A549 (cell line): Measurements from ENCODE around the gene C3orf22. TPM values are rescaled to one million over a fixed set of nuclear protein-coding genes. Genes with fewer than 3 reads are reported as not detected.

Source experiments
- ATAC-seq, 2 experiments: fragments of 200-7000 bp in 1 of 2; fragments of >200 bp in 1 of 2; cut with Nextera tagmentation in 1 of 2; cut with Tn5 transposase in 1 of 2; 3 replicates each; pipeline versions ENCODE4 v1.8.0 to v1.9.1; 2018 to 2020; ENCODE audit warnings: mild to moderate bottlenecking in 1 of 2, moderate library complexity in 1 of 2
- CTCF ChIA-PET: fragments of 300-600 bp; sonication (Branson Sonifier 250); formaldehyde crosslinking; extraction: SDS; loops from one replicate; lab custom pipeline; 2021; ENCODE audit warnings: antibody characterized with exemption, inconsistent platforms; lab: Yijun Ruan, JAX
- POLR2A ChIA-PET: fragments of 350-600 bp; formaldehyde crosslinking; extraction: SDS; loops from one replicate; lab custom pipeline; 2021; ENCODE audit warnings: antibody characterized with exemption, inconsistent platforms; lab: Yijun Ruan, JAX
- DNase-seq, 2 experiments: peaks; one replicate each; pipeline versions ENCODE4 v3.0.0 to v3.0.0-alpha.2; 2011 to 2016; ENCODE audit warnings: low read depth in 1 of 2, low spot score in 1 of 2
- FAIRE-seq: peaks from 2 replicates; lab custom pipeline; 2011; peaks lifted over from hg19 to GRCh38; lab: Jason Lieb, UNC
- H3K27ac ChIP-seq, 2 experiments: fragments of >200 bp; sonication (Bioruptor Twin); formaldehyde crosslinking; 3 replicates each; pipeline ENCODE4 v1.5.1; 2016 to 2017
- H3K4me1 ChIP-seq: fragments of >200 bp; sonication (Bioruptor Twin); formaldehyde crosslinking; 3 replicates; pipeline ENCODE4 v1.6.1; 2016
- H3K4me2 ChIP-seq: fragments of >200 bp; sonication (Bioruptor Twin); formaldehyde crosslinking; 3 replicates; pipeline ENCODE4 v1.6.1; 2016
- H3K4me3 ChIP-seq: fragments of >200 bp; sonication (Bioruptor Twin); formaldehyde crosslinking; 3 replicates; pipeline ENCODE4 v1.5.1; 2016
- H3K9me3 ChIP-seq: fragments of >200 bp; sonication (Bioruptor Twin); formaldehyde crosslinking; 3 replicates; pipeline ENCODE4 v1.6.1; 2016
- ATOH8 ChIP-seq: fragments of 250-450 bp; sonication (Bioruptor Pico); IDR thresholded peaks from 2 replicates; pipeline ENCODE4 v1.5.0; 2020; ENCODE audit warnings: low read depth, mild to moderate bottlenecking, moderate library complexity
- EP300 ChIP-seq, 2 experiments: fragments of >200 bp; sonication (Bioruptor Twin); formaldehyde crosslinking; IDR thresholded peaks; 2 replicates in 1 of 2; 3 replicates in 1 of 2; pipeline ENCODE4 v1.6.1; 2016 to 2017
- ESRRA ChIP-seq: fragments of 150-350 bp; IDR thresholded peaks from 2 replicates; pipeline ENCODE4 v1.6.1; 2014; ENCODE audit warnings: mild to moderate bottlenecking, low read length, borderline replicate concordance
- FOSB ChIP-seq: fragments of 250-450 bp; sonication (Bioruptor Pico); IDR thresholded peaks from 2 replicates; pipeline ENCODE4 v1.5.0; 2020; ENCODE audit warnings: mild to moderate bottlenecking, moderate library complexity
- HOXA7 ChIP-seq: fragments of 250-450 bp; sonication (Bioruptor Pico); IDR thresholded peaks from 2 replicates; pipeline ENCODE4 v1.5.0; 2020; ENCODE audit warnings: mild to moderate bottlenecking, moderate library complexity
- HOXB13 ChIP-seq: fragments of 250-450 bp; sonication (Bioruptor Pico); IDR thresholded peaks from 2 replicates; pipeline ENCODE4 v1.5.0; 2020; ENCODE audit warnings: low read depth, mild to moderate bottlenecking, moderate library complexity
- JUN ChIP-seq, 2 experiments: fragments of >200 bp; sonication (Bioruptor Twin); formaldehyde crosslinking; IDR thresholded peaks; 2 replicates in 1 of 2; 3 replicates in 1 of 2; pipeline ENCODE4 v1.6.1; 2016 to 2017
- JUNB ChIP-seq: fragments of >200 bp; sonication (Bioruptor Twin); formaldehyde crosslinking; IDR thresholded peaks from 2 replicates; pipeline ENCODE4 v1.6.1; 2016
- KDM5A ChIP-seq: fragments of 200-600 bp; sonication (generic); IDR thresholded peaks from 2 replicates; pipeline ENCODE4 v1.6.1; 2016; ENCODE audit warnings: antibody characterized with exemption, mild to moderate bottlenecking
- MAX ChIP-seq: IDR thresholded peaks from 2 replicates; pipeline ENCODE4 v1.6.1; 2012
- MAZ ChIP-seq: fragments of 150-350 bp; IDR thresholded peaks from 2 replicates; pipeline ENCODE4 v1.6.1; 2014; ENCODE audit warnings: antibody characterized with exemption, low read depth, low read length, borderline replicate concordance
- POLR2A ChIP-seq: IDR thresholded peaks from 2 replicates; pipeline ENCODE4 v1.6.1; 2012; ENCODE audit warnings: mild to moderate bottlenecking, low read length
- POLR2AphosphoS2 ChIP-seq: conservative IDR thresholded peaks from 2 replicates; pipeline ENCODE4 v1.6.1; 2012; ENCODE audit warnings: low read length, improper control_type of control experiment, inconsistent platforms
- RAD21 ChIP-seq, 2 experiments: fragments of >200 bp in 1 of 2; sonication (Bioruptor Twin) in 1 of 2; formaldehyde crosslinking in 1 of 2; IDR thresholded peaks in 1 of 2; conservative IDR thresholded peaks in 1 of 2; 2 replicates in 1 of 2; 3 replicates in 1 of 2; pipeline ENCODE4 v1.6.1; 2012 to 2018; ENCODE audit warnings: inconsistent platforms in 1 of 2
- SREBF2 ChIP-seq: fragments of 450-650 bp; IDR thresholded peaks from 2 replicates; pipeline ENCODE4 v1.6.1; 2014; ENCODE audit warnings: mild to moderate bottlenecking, moderate library complexity
- ZNF302 ChIP-seq: fragments of 250-450 bp; sonication (Bioruptor Pico); IDR thresholded peaks from 2 replicates; pipeline ENCODE4 v1.9.0; 2021; ENCODE audit warnings: inconsistent platforms, mild to moderate bottlenecking, moderate library complexity
- WGBS: methylation state at CpG from one replicate; pipeline ENCODE4 v1.1.6; 2017; ENCODE audit errors: missing lambda C conversion rate; 5-methylcytosine and 5-hydroxymethylcytosine counted together
- polyA plus RNA-seq, 4 experiments: library from polyadenylated mRNA; depleted of rRNA in 3 of 4; stranded (reverse); fragments of >200 nt; fragmentation: RNase III in 1 of 4; extraction: RNeasy Plus Mini Kit Qiagen cat#74134 plus additional on column Dnase treatment in 1 of 4; gene quantifications; 2 replicates in 3 of 4; 3 replicates in 1 of 4; pipeline ENCODE4 v1.2.3, GENCODE V29; 2011 to 2017
- TF ChIP-seq, protein P1 (sequence below): fragments of >200 bp; sonication (Bioruptor Twin); formaldehyde crosslinking; IDR thresholded peaks from 3 replicates; pipeline ENCODE4 v1.6.1; 2016
- TF ChIP-seq, protein P2 (sequence below): fragments of 200-600 bp; sonication (generic); IDR thresholded peaks from 2 replicates; pipeline ENCODE4 v1.6.1; 2016; ENCODE audit warnings: antibody characterized with exemption, mild to moderate bottlenecking, moderate library complexity
- TF ChIP-seq, protein P3 (sequence below): fragments of >200 bp; sonication (Bioruptor Twin); formaldehyde crosslinking; IDR thresholded peaks from 2 replicates; pipeline ENCODE4 v1.6.1; 2016

C3orf22 gene
- polyA plus RNA-seq, 2 of the 4 experiments (the other 2 are of a cell fraction): not detected

- H3K4me1 ChIP-seq: no peaks in the 10 kb centered on the region
- ChIA-PET CTCF (interaction anchor here (0.7 to 3.8 kb wide), 2 partner anchors 19 to 393 kb away, joined by 3 to 21 read pairs; partner anchors contain the start of gene CHST13), POLR2A (no interaction called here)
- WGBS: 80% methylated on average over 1 of the region's 10 CpGs
- DNase-seq (no peak), FAIRE-seq (no peak), ATAC-seq (no peak)
- H3K4me2 ChIP-seq: no peak overlapping the region
- no peak overlapping the region for H3K27ac ChIP-seq
- H3K9me3 ChIP-seq: no peaks in the 10 kb centered on the region
- H3K4me3 ChIP-seq: no peak overlapping the region
- TF ChIP-seq, protein P1, sequence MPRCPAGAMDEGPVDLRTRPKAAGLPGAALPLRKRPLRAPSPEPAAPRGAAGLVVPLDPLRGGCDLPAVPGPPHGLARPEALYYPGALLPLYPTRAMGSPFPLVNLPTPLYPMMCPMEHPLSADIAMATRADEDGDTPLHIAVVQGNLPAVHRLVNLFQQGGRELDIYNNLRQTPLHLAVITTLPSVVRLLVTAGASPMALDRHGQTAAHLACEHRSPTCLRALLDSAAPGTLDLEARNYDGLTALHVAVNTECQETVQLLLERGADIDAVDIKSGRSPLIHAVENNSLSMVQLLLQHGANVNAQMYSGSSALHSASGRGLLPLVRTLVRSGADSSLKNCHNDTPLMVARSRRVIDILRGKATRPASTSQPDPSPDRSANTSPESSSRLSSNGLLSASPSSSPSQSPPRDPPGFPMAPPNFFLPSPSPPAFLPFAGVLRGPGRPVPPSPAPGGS: no peak
- TF ChIP-seq, protein P2, sequence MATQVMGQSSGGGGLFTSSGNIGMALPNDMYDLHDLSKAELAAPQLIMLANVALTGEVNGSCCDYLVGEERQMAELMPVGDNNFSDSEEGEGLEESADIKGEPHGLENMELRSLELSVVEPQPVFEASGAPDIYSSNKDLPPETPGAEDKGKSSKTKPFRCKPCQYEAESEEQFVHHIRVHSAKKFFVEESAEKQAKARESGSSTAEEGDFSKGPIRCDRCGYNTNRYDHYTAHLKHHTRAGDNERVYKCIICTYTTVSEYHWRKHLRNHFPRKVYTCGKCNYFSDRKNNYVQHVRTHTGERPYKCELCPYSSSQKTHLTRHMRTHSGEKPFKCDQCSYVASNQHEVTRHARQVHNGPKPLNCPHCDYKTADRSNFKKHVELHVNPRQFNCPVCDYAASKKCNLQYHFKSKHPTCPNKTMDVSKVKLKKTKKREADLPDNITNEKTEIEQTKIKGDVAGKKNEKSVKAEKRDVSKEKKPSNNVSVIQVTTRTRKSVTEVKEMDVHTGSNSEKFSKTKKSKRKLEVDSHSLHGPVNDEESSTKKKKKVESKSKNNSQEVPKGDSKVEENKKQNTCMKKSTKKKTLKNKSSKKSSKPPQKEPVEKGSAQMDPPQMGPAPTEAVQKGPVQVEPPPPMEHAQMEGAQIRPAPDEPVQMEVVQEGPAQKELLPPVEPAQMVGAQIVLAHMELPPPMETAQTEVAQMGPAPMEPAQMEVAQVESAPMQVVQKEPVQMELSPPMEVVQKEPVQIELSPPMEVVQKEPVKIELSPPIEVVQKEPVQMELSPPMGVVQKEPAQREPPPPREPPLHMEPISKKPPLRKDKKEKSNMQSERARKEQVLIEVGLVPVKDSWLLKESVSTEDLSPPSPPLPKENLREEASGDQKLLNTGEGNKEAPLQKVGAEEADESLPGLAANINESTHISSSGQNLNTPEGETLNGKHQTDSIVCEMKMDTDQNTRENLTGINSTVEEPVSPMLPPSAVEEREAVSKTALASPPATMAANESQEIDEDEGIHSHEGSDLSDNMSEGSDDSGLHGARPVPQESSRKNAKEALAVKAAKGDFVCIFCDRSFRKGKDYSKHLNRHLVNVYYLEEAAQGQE: no peak
- no peak for TF ChIP-seq RAD21 (conservative IDR thresholded peaks at IDR 0.05 in 1 of 2, IDR thresholded peaks at IDR 0.05 in 1 of 2)
- TF ChIP-seq SREBF2: no peak
- TF ChIP-seq ZNF302 (CRISPR knock-in tag): no peak
- TF ChIP-seq, protein P3, sequence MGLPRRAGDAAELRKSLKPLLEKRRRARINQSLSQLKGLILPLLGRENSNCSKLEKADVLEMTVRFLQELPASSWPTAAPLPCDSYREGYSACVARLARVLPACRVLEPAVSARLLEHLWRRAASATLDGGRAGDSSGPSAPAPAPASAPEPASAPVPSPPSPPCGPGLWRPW: no peak
- no peak for TF ChIP-seq JUN (IDR thresholded peaks at IDR 0.05)
- TF ChIP-seq HOXB13: no peak
- TF ChIP-seq ESRRA: no peak
- TF ChIP-seq MAX: no peak
These were observed 55.0 kb downstream of the C3orf22 start for GRCh38 chr3:126503701-126504100.

DNA sequence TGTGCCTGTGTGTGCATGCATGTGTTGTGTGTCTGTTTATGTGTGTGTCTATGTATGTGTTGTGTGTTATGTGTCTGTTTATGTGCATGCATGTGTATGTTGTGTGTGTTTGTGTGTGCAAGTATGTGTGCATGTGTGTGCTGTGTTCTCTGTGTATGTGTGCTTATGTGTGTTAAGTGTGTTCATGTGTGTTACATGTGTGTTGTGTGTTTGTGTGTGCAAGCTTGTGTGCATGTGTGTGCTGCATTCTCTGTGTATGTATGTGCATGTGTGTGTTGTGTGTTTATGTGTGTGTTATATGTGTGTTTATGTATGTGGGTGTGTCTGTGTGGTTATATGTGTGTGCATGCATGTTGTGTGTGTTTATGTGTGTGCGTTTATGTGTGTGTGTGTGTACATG is 56.1 kb downstream of the C3orf22 start:
- ChIA-PET POLR2A (no interaction called here), CTCF (interaction anchor here (3.8 kb wide), 1 partner anchor 20 kb away, joined by 21 read pairs; the partner anchor contains the start of gene CHST13)
- no peak for DNase-seq
- no peak for TF ChIP-seq HOXB13
- TF ChIP-seq SREBF2: no peak
- TF ChIP-seq, protein P2: no peak
- TF ChIP-seq EP300 (IDR thresholded peaks at IDR 0.05): no peak
- TF ChIP-seq ATOH8 (CRISPR knock-in tag): no peak
- TF ChIP-seq POLR2A: no peak
- no peak for TF ChIP-seq POLR2AphosphoS2
- no peak for TF ChIP-seq KDM5A
- no peak for TF ChIP-seq FOSB (CRISPR knock-in tag)
- TF ChIP-seq JUNB: no peak
- TF ChIP-seq HOXA7: no peak
- no peak for TF ChIP-seq MAZ
- 29% methylated on average over 1 of the region's 1 CpG for WGBS
- H3K4me3 ChIP-seq: no peak overlapping the region
- no peaks in the 10 kb centered on the region for H3K9me3 ChIP-seq
- H3K27ac ChIP-seq: no peak overlapping the region
- no peak for ATAC-seq
- H3K4me1 ChIP-seq: no peaks in the 10 kb centered on the region
- FAIRE-seq: no peak
- no peak overlapping the region for H3K4me2 ChIP-seq
